Loucy (cell line): Measurements from ENCODE around the gene XDH.

ENCODE experiments used
- H2AFZ ChIP-seq: fragments of 200-600 bp; sonication (generic); 2 replicates; pipeline ENCODE4 v1.6.0; 2016; ENCODE audit warnings: antibody characterized with exemption, mild to moderate bottlenecking, low read length, moderate library complexity
- H3F3A ChIP-seq: fragments of 200-600 bp; 2 replicates; pipeline ENCODE4 v1.6.0; 2016; ENCODE audit warnings: antibody characterized with exemption, low read depth, mild to moderate bottlenecking
- H3K27me3 ChIP-seq: fragments of 200-600 bp; sonication (generic); 2 replicates; pipeline ENCODE4 v1.6.1; 2014; ENCODE audit warnings: low read length, mild to moderate bottlenecking; ENCODE audit not compliant: insufficient read depth, poor library complexity, severe bottlenecking
- H3K36me3 ChIP-seq: fragments of 200-600 bp; sonication (generic); 2 replicates; pipeline ENCODE4 v1.6.1; 2016; ENCODE audit warnings: low read length; ENCODE audit not compliant: insufficient read depth
- H3K4me1 ChIP-seq: fragments of 200-600 bp; sonication (generic); 2 replicates; pipeline ENCODE4 v1.5.1; 2014; ENCODE audit warnings: low read length, mild to moderate bottlenecking; ENCODE audit not compliant: insufficient read depth, poor library complexity, severe bottlenecking
- H3K4me2 ChIP-seq: fragments of 200-600 bp; sonication (generic); 2 replicates; pipeline ENCODE4 v1.6.0; 2014; ENCODE audit warnings: antibody characterized with exemption, low read length, low read depth, mild to moderate bottlenecking; ENCODE audit not compliant: poor library complexity, severe bottlenecking
- H3K4me3 ChIP-seq: fragments of 200-600 bp; sonication (generic); 2 replicates; pipeline ENCODE4 v1.5.1; 2014; ENCODE audit warnings: low read length, mild to moderate bottlenecking, mixed read lengths; ENCODE audit not compliant: poor library complexity, severe bottlenecking
- H3K79me2 ChIP-seq: fragments of 200-600 bp; sonication (generic); 2 replicates; pipeline ENCODE4 v1.6.1; 2014; ENCODE audit warnings: low read length; ENCODE audit not compliant: insufficient read depth
- H3K9ac ChIP-seq: fragments of 200-600 bp; sonication (generic); 2 replicates; pipeline ENCODE4 v1.6.0; 2014; ENCODE audit warnings: mild to moderate bottlenecking, low read depth, low read length, moderate library complexity; ENCODE audit not compliant: poor library complexity, severe bottlenecking
- H3K9me2 ChIP-seq: fragments of 200-600 bp; sonication (generic); replicated peaks from 2 replicates; pipeline ENCODE4 v1.6.1; 2016; ENCODE audit warnings: low read depth, low read length, mixed read lengths
- H3K9me3 ChIP-seq: fragments of 200-600 bp; sonication (generic); 2 replicates; pipeline ENCODE4 v1.6.1; 2014; ENCODE audit warnings: mild to moderate bottlenecking, antibody characterized with exemption, low read length, low read depth; ENCODE audit not compliant: insufficient read depth
- H4K20me1 ChIP-seq: fragments of 200-600 bp; sonication (generic); 2 replicates; pipeline ENCODE4 v1.6.0; 2014; ENCODE audit warnings: antibody characterized with exemption, low read length, mild to moderate bottlenecking; ENCODE audit not compliant: insufficient read depth, poor library complexity, severe bottlenecking
- EZH2phosphoT487 ChIP-seq: fragments of 200-600 bp; IDR thresholded peaks from 2 replicates; pipeline ENCODE4 v1.6.1; 2018; ENCODE audit warnings: antibody characterized with exemption, mild to moderate bottlenecking, moderate library complexity, borderline replicate concordance
- TF ChIP-seq, protein P1 (sequence below): fragments of 200-600 bp; sonication (generic); conservative IDR thresholded peaks from 2 replicates; pipeline ENCODE4 v1.5.1; 2014; ENCODE audit warnings: mild to moderate bottlenecking, antibody characterized with exemption, low read length

The XDH gene

DNA sequence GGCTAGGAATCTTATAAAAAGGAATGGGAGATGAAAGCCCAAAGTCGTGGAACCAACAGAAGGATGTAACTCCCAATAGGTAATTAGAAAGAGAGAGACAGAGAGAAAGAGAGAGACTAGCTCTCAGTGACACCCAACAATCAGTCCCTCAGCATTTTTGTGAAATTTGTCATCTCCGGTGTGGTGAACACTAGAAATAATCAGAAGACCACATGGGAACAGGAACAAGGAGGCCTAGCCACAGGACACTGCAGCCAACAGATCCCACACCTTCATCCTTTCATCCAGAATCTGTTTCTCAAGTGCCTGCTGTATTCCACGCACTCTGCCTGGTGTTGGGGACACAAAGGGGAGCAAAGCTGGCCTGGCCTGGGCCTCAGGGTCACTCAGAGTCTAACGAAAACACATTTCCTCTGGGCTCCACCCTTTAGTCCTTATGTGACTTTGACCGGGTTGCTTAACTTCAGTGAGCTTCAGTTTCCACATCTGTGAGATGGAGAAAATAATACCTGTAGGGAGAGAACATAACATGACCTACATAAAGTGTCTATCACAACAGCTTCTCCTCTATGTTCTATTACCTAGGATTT lies 127.5 kb downstream of the XDH start:
- H3F3A ChIP-seq: no peaks in the 10 kb centered on the region
- TF ChIP-seq, protein P1, sequence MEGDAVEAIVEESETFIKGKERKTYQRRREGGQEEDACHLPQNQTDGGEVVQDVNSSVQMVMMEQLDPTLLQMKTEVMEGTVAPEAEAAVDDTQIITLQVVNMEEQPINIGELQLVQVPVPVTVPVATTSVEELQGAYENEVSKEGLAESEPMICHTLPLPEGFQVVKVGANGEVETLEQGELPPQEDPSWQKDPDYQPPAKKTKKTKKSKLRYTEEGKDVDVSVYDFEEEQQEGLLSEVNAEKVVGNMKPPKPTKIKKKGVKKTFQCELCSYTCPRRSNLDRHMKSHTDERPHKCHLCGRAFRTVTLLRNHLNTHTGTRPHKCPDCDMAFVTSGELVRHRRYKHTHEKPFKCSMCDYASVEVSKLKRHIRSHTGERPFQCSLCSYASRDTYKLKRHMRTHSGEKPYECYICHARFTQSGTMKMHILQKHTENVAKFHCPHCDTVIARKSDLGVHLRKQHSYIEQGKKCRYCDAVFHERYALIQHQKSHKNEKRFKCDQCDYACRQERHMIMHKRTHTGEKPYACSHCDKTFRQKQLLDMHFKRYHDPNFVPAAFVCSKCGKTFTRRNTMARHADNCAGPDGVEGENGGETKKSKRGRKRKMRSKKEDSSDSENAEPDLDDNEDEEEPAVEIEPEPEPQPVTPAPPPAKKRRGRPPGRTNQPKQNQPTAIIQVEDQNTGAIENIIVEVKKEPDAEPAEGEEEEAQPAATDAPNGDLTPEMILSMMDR: no peak
- H3K4me1 ChIP-seq: peaks cover 18% of the 10 kb centered on the region
- no peaks in the 10 kb centered on the region for H3K79me2 ChIP-seq
- no peak overlapping the region for H3K4me3 ChIP-seq
- H4K20me1 ChIP-seq: no peaks in the 10 kb centered on the region
- H3K36me3 ChIP-seq: no peaks in the 10 kb centered on the region
- H2AFZ ChIP-seq: no peak overlapping the region
- H3K9ac ChIP-seq: no peak overlapping the region
- no peaks in the 10 kb centered on the region for H3K27me3 ChIP-seq
- no peaks in the 10 kb centered on the region for H3K9me2 ChIP-seq
- no peak overlapping the region for H3K4me2 ChIP-seq
- no peaks in the 10 kb centered on the region for H3K9me3 ChIP-seq

DNA sequence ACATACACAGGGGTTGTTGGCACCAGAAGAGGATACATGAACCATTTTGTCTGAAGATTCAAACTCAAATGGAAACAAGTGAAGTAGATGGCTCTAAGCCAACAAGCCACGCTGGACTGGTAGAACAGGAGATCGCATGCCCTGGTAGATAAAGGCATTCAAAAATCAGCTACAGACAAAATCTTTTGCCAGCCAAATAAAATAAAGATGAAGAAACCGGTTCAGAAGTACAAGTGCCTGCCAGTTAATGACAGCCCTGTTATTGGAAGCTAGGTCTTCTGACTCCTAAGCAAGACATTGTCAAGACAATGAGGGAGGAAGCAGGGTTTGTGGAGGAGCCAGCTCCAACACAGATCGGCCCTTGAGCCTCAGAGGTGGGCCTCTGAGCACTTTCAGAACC lies 128.3 kb downstream of the XDH start:
- Histone ChIP-seq H3K79me2 (no peaks in the 10 kb centered on the region), H4K20me1 (no peaks in the 10 kb centered on the region), H3K9ac (no peak overlapping the region), H3K4me3 (no peak overlapping the region), H3K9me3 (no peaks in the 10 kb centered on the region), H3K27me3 (no peaks in the 10 kb centered on the region), H3K4me2 (no peak overlapping the region), H3K9me2 (no peaks in the 10 kb centered on the region), H3K36me3 (no peaks in the 10 kb centered on the region), H3F3A (no peaks in the 10 kb centered on the region), H2AFZ (no peak overlapping the region), H3K4me1 (peaks cover 18% of the 10 kb centered on the region)
- TF ChIP-seq, protein P1: no peak
- TF ChIP-seq EZH2phosphoT487: no peak
